ENCODE results near the gene CLEC20A. TPM values are rescaled to one million over a fixed set of nuclear protein-coding genes. Genes with fewer than 3 reads are reported as not detected.

The CLEC20A gene
- polyA plus RNA-seq, 3 donors = not detected

GRCh38 chr1:178488393-178488792, 8.4 kb downstream of the CLEC20A start:
- 100% methylated on average over 1 of the region's 4 CpGs for WGBS (ENCODE audit: insufficient coverage)
- Histone ChIP-seq H3K36me3 (replicated peaks in 1 of 2; ENCODE audit: control insufficient read depth in 1 of 2, insufficient read depth in 2 of 2, low read length in 2 of 2) (no peaks in the 10 kb centered on the region), H3K4me1 (ENCODE audit: control insufficient read depth in 1 of 2, insufficient read depth in 2 of 2, low read length in 2 of 2) (peaks cover 15 to 26% of the 10 kb centered on the region in 2 donors), H4K20me1 (ENCODE audit: insufficient read depth, low read length) (no peaks in the 10 kb centered on the region), H3K4me3 (replicated peaks in 1 of 3; ENCODE audit: low read depth in 2 of 3, low read length in 3 of 3) (no peak overlapping the region), H3K79me2 (ENCODE audit: insufficient read depth, low read length) (no peaks in the 10 kb centered on the region), H3K27ac (ENCODE audit: low read depth in 1 of 2, low read length in 2 of 2) (no peak overlapping the region), H3K4me2 (replicated peaks; ENCODE audit: extremely low read depth, low read length, poor library complexity, severe bottlenecking) (no peak overlapping the region), H3K9me3 (replicated peaks in 1 of 2; ENCODE audit: control insufficient read depth in 1 of 2, insufficient read depth in 1 of 2, low read length in 2 of 2) (no peaks in the 10 kb centered on the region), H2AFZ (ENCODE audit: insufficient read depth, low read depth, low read length, poor library complexity, severe bottlenecking) (no peak overlapping the region), H3K27me3 (ENCODE audit: control insufficient read depth in 2 of 2, insufficient read depth in 2 of 2, low read length in 2 of 2) (no peaks in the 10 kb centered on the region), H3K9ac (ENCODE audit: insufficient read depth, low read length, poor library complexity, severe bottlenecking) (no peak overlapping the region)
- Mint-ChIP-seq H3K27me3 (ENCODE audit: low read depth in 3 of 3) (peaks cover 4 to 5% (median 4%) of the 10 kb centered on the region in 3 donors), H3K36me3 (no peaks in the 10 kb centered on the region), H3K4me1 (peaks cover 23% of the 10 kb centered on the region), H3K4me3 (no peak overlapping the region), H3K9me3 (peaks cover 0 to 1% (median 0%) of the 10 kb centered on the region in 7 donors), H3K27ac (no peak overlapping the region)
- intact Hi-C loops (cut with micrococcal nuclease) = no loop called here
- TF ChIP-seq CTCF (IDR thresholded peaks at IDR 0.05) = no peak
- DNase-seq = no peak

- Histone ChIP-seq H3K9me3 (replicated peaks in 1 of 2; ENCODE audit: control insufficient read depth in 1 of 2, insufficient read depth in 1 of 2, low read length in 2 of 2) (no peaks in the 10 kb centered on the region), H3K79me2 (ENCODE audit: insufficient read depth, low read length) (no peaks in the 10 kb centered on the region), H3K36me3 (replicated peaks in 1 of 2; ENCODE audit: control insufficient read depth in 1 of 2, insufficient read depth in 2 of 2, low read length in 2 of 2) (no peaks in the 10 kb centered on the region), H3K4me2 (replicated peaks; ENCODE audit: extremely low read depth, low read length, poor library complexity, severe bottlenecking) (peak overlapping the region; percentile 74), H3K4me3 (replicated peaks in 1 of 3; ENCODE audit: low read depth in 2 of 3, low read length in 3 of 3) (peak overlapping the region in 2 of 3 experiments; percentile 26 to 67), H3K9ac (ENCODE audit: insufficient read depth, low read length, poor library complexity, severe bottlenecking) (peak overlapping the region; percentile 65), H3K27ac (ENCODE audit: low read depth in 1 of 2, low read length in 2 of 2) (no peak overlapping the region), H4K20me1 (ENCODE audit: insufficient read depth, low read length) (no peaks in the 10 kb centered on the region), H3K27me3 (ENCODE audit: control insufficient read depth in 2 of 2, insufficient read depth in 2 of 2, low read length in 2 of 2) (no peaks in the 10 kb centered on the region), H2AFZ (ENCODE audit: insufficient read depth, low read depth, low read length, poor library complexity, severe bottlenecking) (peak overlapping the region; percentile 90), H3K4me1 (ENCODE audit: control insufficient read depth in 1 of 2, insufficient read depth in 2 of 2, low read length in 2 of 2) (peaks cover 15 to 26% of the 10 kb centered on the region in 2 donors)
- H3K27ac Mint-ChIP-seq = peak overlapping the region in 1 of 7 donors; percentile 11
- peaks cover 1 to 4% (median 2%) of the 10 kb centered on the region in 3 donors for H3K27me3 Mint-ChIP-seq (ENCODE audit: low read depth in 3 of 3)
- H3K4me1 Mint-ChIP-seq = peaks cover 23% of the 10 kb centered on the region
- peak overlapping the region; percentile 45 to 67 for H3K4me3 Mint-ChIP-seq
- WGBS (ENCODE audit: insufficient coverage) = 56% methylated on average over 20 of the region's 20 CpGs
- intact Hi-C loops (cut with micrococcal nuclease) = no loop called here
- H3K36me3 Mint-ChIP-seq = no peaks in the 10 kb centered on the region
- no peak for DNase-seq
- TF ChIP-seq CTCF (IDR thresholded peaks at IDR 0.05) = no peak
- H3K9me3 Mint-ChIP-seq = no peaks in the 10 kb centered on the region
Observed at GRCh38 chr1:178487070-178487615, 9.6 kb downstream of the CLEC20A start.

Measured in CD14-positive monocyte (primary cell).